ENCODE measurements around the gene IGFBPL1. TPM values are rescaled to one million over a fixed set of nuclear protein-coding genes. Genes with fewer than 3 reads are reported as not detected.

Gene IGFBPL1
- total RNA-seq, 1 experiment from 2014 or later, result 1.6 TPM

- Histone ChIP-seq H3K36me3 (ENCODE audit: control insufficient read depth, insufficient read depth, low read length) (no peaks in the 10 kb centered on the region), H3K4me3 (ENCODE audit: low read depth, low read length) (no peak overlapping the region), H3K9me3 (peaks cover 5% of the 10 kb centered on the region; the same call in 1 of the 2 replicates), H3K27me3 (replicated peaks; ENCODE audit: control insufficient read depth, insufficient read depth, low read length) (no peaks in the 10 kb centered on the region), H3K4me1 (peaks cover 33% of the 10 kb centered on the region)
- DNase-seq, result no peak
- no peaks in the 10 kb centered on the region for H3K9me3 Mint-ChIP-seq (ENCODE audit: unreplicated experiment)
- BruUV-seq (replicated peaks), result no TSS peak
- no peak for TF ChIP-seq CTCF (IDR thresholded peaks at IDR 0.05; ENCODE audit: insufficient read depth in 1 of 2, low read depth in 1 of 2, low read length in 1 of 2, severe bottlenecking in 1 of 2, unreplicated experiment in 1 of 2)
- ChIA-PET CTCF (no interaction called here), POLR2A (no interaction called here)
- H3K4me3 Mint-ChIP-seq (ENCODE audit: unreplicated experiment), result peak overlapping the region; percentile 70
- no peaks in the 10 kb centered on the region for H3K36me3 Mint-ChIP-seq (ENCODE audit: insufficient read depth, unreplicated experiment)
- H3K27me3 Mint-ChIP-seq (ENCODE audit: insufficient read depth, unreplicated experiment), result no peaks in the 10 kb centered on the region
- H3K27ac Mint-ChIP-seq (ENCODE audit: unreplicated experiment), result peak overlapping the region; percentile 96
- intact Hi-C loops (cut with micrococcal nuclease; ENCODE audit: unreplicated experiment), result no loop called here
- peaks cover 43% of the 10 kb centered on the region for H3K4me1 Mint-ChIP-seq (ENCODE audit: low read depth, unreplicated experiment)
Measured at GRCh38 chr9:38436708-38437107, 12.5 kb upstream of the IGFBPL1 start.

GRCh38 chr9:38435521-38435920 is 11.3 kb upstream of the IGFBPL1 start:
- Mint-ChIP-seq H3K27me3 (ENCODE audit: insufficient read depth, unreplicated experiment) (no peaks in the 10 kb centered on the region), H3K9me3 (ENCODE audit: unreplicated experiment) (no peaks in the 10 kb centered on the region), H3K4me1 (ENCODE audit: low read depth, unreplicated experiment) (peaks cover 43% of the 10 kb centered on the region), H3K27ac (ENCODE audit: unreplicated experiment) (no peak overlapping the region), H3K36me3 (ENCODE audit: insufficient read depth, unreplicated experiment) (no peaks in the 10 kb centered on the region), H3K4me3 (ENCODE audit: unreplicated experiment) (no peak overlapping the region)
- ChIA-PET POLR2A (no interaction called here), CTCF (no interaction called here)
- BruUV-seq (replicated peaks), result no TSS peak
- no peak for DNase-seq
- Histone ChIP-seq H3K4me1 (peaks cover 33% of the 10 kb centered on the region), H3K9me3 (peaks cover 5% of the 10 kb centered on the region; the same call in 1 of the 2 replicates), H3K36me3 (ENCODE audit: control insufficient read depth, insufficient read depth, low read length) (no peaks in the 10 kb centered on the region), H3K4me3 (ENCODE audit: low read depth, low read length) (no peak overlapping the region), H3K27me3 (replicated peaks; ENCODE audit: control insufficient read depth, insufficient read depth, low read length) (no peaks in the 10 kb centered on the region)
- TF ChIP-seq CTCF (IDR thresholded peaks at IDR 0.05; ENCODE audit: insufficient read depth in 1 of 2, low read depth in 1 of 2, low read length in 1 of 2, severe bottlenecking in 1 of 2, unreplicated experiment in 1 of 2), result no peak
- intact Hi-C loops (cut with micrococcal nuclease; ENCODE audit: unreplicated experiment), result no loop called here

- ChIA-PET CTCF (no interaction called here), POLR2A (interaction anchor here (0.6 kb wide), 1 partner anchor 185 kb away, joined by 5 read pairs; no protein-coding TSS in a partner anchor)
- Mint-ChIP-seq H3K36me3 (ENCODE audit: insufficient read depth, unreplicated experiment) (no peaks in the 10 kb centered on the region), H3K4me3 (ENCODE audit: unreplicated experiment) (no peak overlapping the region), H3K27me3 (ENCODE audit: insufficient read depth, unreplicated experiment) (no peaks in the 10 kb centered on the region), H3K4me1 (ENCODE audit: low read depth, unreplicated experiment) (peaks cover 43% of the 10 kb centered on the region), H3K9me3 (ENCODE audit: unreplicated experiment) (no peaks in the 10 kb centered on the region), H3K27ac (ENCODE audit: unreplicated experiment) (no peak overlapping the region)
- peaks cover 5% of the 10 kb centered on the region; the same call in 1 of the 2 replicates for H3K9me3 ChIP-seq
- DNase-seq, result peak in 1 of 2 experiments; percentile 28
- H3K4me3 ChIP-seq (ENCODE audit: low read depth, low read length), result no peak overlapping the region
- no peak for TF ChIP-seq CTCF (IDR thresholded peaks at IDR 0.05; ENCODE audit: insufficient read depth in 1 of 2, low read depth in 1 of 2, low read length in 1 of 2, severe bottlenecking in 1 of 2, unreplicated experiment in 1 of 2)
- intact Hi-C loops (cut with micrococcal nuclease; ENCODE audit: unreplicated experiment), result no loop called here
- H3K36me3 ChIP-seq (ENCODE audit: control insufficient read depth, insufficient read depth, low read length), result no peaks in the 10 kb centered on the region
- peaks cover 33% of the 10 kb centered on the region for H3K4me1 ChIP-seq
- H3K27me3 ChIP-seq (replicated peaks; ENCODE audit: control insufficient read depth, insufficient read depth, low read length), result no peaks in the 10 kb centered on the region
- no TSS peak for BruUV-seq (replicated peaks)
Measured at GRCh38 chr9:38434853-38435252, 10.6 kb upstream of the IGFBPL1 start.
